Left ventricle myocardium inferior (tissue), 1 donor: ENCODE measurements around the gene ALDH1L1. TPM values are rescaled to one million over a fixed set of nuclear protein-coding genes. Genes with fewer than 3 reads are reported as not detected.

Experiments used
- DNase-seq: peaks from one replicate; pipeline ENCODE4 v3.0.0-alpha.2; 2020
- H3K27ac ChIP-seq: fragments of 200-600 bp; replicated peaks from 2 replicates; pipeline ENCODE4 v1.8.0; 2021
- H3K27me3 ChIP-seq: fragments of 200-600 bp; 2 replicates; pipeline ENCODE4 v1.8.0; 2021; ENCODE audit warnings: low read depth
- H3K36me3 ChIP-seq: fragments of 200-600 bp; 2 replicates; pipeline ENCODE4 v1.8.0; 2021
- H3K4me1 ChIP-seq: fragments of 200-600 bp; 2 replicates; pipeline ENCODE4 v1.8.0; 2021
- H3K4me3 ChIP-seq: fragments of 200-600 bp; 2 replicates; pipeline ENCODE4 v1.8.0; 2021; ENCODE audit warnings: mild to moderate bottlenecking, moderate library complexity
- H3K9me3 ChIP-seq: fragments of 200-600 bp; replicated peaks from 2 replicates; pipeline ENCODE4 v1.8.0; 2021
- CTCF ChIP-seq: fragments of 200-600 bp; IDR thresholded peaks from 2 replicates; pipeline ENCODE4 v1.8.0; 2021; ENCODE audit warnings: antibody characterized with exemption, mild to moderate bottlenecking, borderline replicate concordance
- intact Hi-C: fragments of 100-400 bp; cut with micrococcal nuclease; formaldehyde crosslinking; loops from one replicate; pipeline ENCODE4 v1.11.0; 2022
- total RNA-seq: library from RNA; stranded (reverse); fragmentation: NEBNext Ultra II Directional; extraction: Animal tissue kit (Norgen Biotek cat#: 25700); gene quantifications from one replicate; pipeline ENCODE4 v1.2.1, GENCODE V29; 2021
- donor health status: DM: no; HTN: yes; CAD: no; lungs with severe emphysema.

ALDH1L1 gene
- total RNA-seq, 1 donor from 2014 or later = 24.3 TPM

GRCh38 chr3:126156468-126156867, 23.9 kb downstream of the ALDH1L1 start:
- intact Hi-C loops = no loop called here
- no peaks in the 10 kb centered on the region for H3K27me3 ChIP-seq
- H3K27ac ChIP-seq = no peak overlapping the region
- no peak for TF ChIP-seq CTCF
- H3K4me3 ChIP-seq = no peak overlapping the region
- H3K4me1 ChIP-seq = peaks cover 6% of the 10 kb centered on the region
- H3K9me3 ChIP-seq = no peaks in the 10 kb centered on the region
- peaks cover 5% of the 10 kb centered on the region for H3K36me3 ChIP-seq
- no peak for DNase-seq

GRCh38 chr3:126155819-126156218, 24.6 kb downstream of the ALDH1L1 start:
- Histone ChIP-seq H3K9me3 (no peaks in the 10 kb centered on the region), H3K4me1 (peaks cover 6% of the 10 kb centered on the region), H3K27ac (no peak overlapping the region), H3K4me3 (no peak overlapping the region), H3K27me3 (no peaks in the 10 kb centered on the region), H3K36me3 (peaks cover 5% of the 10 kb centered on the region)
- intact Hi-C loops = no loop called here
- DNase-seq = no peak
- TF ChIP-seq CTCF = no peak

DNA sequence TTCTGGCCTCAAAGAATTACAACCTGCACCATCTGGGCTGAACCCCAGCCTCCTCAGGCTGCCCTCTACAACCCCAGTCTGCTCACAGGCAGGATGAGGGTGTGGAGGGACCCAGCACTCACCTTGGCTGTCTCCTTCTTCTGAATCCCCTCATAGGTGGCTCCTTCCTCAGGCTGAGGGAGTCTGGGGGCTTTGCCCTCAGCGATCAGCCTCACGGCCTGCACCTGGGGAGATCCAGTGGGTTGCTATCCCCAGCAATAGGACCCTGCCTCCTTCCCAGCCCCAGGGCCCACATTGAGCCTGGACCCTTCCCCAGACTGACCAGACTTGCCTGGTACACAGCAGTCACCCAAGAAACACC, 25.1 kb downstream of the ALDH1L1 start:
- Histone ChIP-seq H3K4me1 (peaks cover 6% of the 10 kb centered on the region), H3K27me3 (no peaks in the 10 kb centered on the region), H3K36me3 (peaks cover 5% of the 10 kb centered on the region), H3K9me3 (no peaks in the 10 kb centered on the region), H3K4me3 (no peak overlapping the region), H3K27ac (no peak overlapping the region)
- no peak for DNase-seq
- TF ChIP-seq CTCF = no peak
- intact Hi-C loops = no loop called here

- no peak overlapping the region for H3K4me3 ChIP-seq
- TF ChIP-seq CTCF = no peak
- peaks cover 5% of the 10 kb centered on the region for H3K36me3 ChIP-seq
- intact Hi-C loops = no loop called here
- H3K27ac ChIP-seq = no peak overlapping the region
- H3K9me3 ChIP-seq = no peaks in the 10 kb centered on the region
- no peaks in the 10 kb centered on the region for H3K27me3 ChIP-seq
- no peak for DNase-seq
- peaks cover 6% of the 10 kb centered on the region for H3K4me1 ChIP-seq
These were observed 25.8 kb downstream of the ALDH1L1 start for GRCh38 chr3:126154391-126155279.

GRCh38 chr3:126153695-126154360, 26.6 kb downstream of the ALDH1L1 start:
- DNase-seq = no peak
- Histone ChIP-seq H3K36me3 (peaks cover 5% of the 10 kb centered on the region), H3K9me3 (no peaks in the 10 kb centered on the region), H3K27ac (no peak overlapping the region), H3K4me1 (peaks cover 4% of the 10 kb centered on the region), H3K4me3 (no peak overlapping the region), H3K27me3 (no peaks in the 10 kb centered on the region)
- no peak for TF ChIP-seq CTCF
- intact Hi-C loops = no loop called here
